NCI-H748 treated with DMSO at 0.1 percent for 48 hours (cell line): ENCODE results near the gene TGM5.
"Not testable (repeated sequence)": the region's sequence is repeated elsewhere in the genome, so short reads cannot be mapped to it uniquely, and the experiment has no call there.

Source experiments
- DNase-seq: peaks from one replicate; lab custom pipeline; 2025; lab: John Stamatoyannopoulos, UW

Gene TGM5

DNA sequence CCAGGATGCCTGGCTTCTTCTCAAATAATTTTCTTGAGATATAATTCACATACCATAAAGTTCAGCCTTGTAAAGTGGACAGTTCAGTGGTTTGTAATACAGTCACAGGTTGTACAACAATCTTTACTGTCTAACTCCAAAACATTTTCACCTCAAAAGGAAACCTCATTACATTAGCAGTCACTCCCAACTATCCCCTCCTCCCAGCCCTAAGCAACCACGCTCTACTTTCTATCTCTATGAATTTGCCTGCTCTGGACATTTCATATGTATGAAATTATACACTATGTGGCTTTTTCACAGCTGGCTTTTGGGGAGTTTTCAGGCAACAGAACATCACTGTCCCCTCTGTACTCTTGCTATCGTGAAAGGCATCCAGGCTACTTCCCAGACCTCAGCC, 17.5 kb downstream of the TGM5 start:
- DNase-seq: no peak

DNA sequence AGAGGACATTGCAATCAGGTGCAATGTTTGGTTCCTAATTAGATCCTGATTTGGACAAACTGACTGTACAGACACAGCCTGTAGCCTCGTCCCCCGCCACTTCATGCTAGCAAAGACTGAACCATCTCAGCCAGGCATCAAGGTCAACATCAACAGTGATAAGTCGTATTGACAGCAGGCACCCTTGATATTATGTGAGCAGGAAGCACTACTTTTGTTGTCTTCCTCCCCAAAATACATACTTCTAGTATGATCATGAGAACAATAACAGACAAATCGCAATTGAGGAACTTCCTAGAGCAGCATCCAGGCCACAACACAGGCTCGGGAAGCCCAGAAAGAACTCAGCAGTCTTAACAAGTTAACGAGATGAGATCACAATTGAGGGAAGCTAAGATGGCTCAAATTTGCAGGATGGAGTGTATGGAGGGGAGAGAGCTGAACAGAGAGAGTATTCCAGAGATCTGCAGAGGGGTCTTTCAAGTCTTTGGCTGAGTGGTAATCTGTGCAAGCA, 20.4 kb downstream of the TGM5 start:
- DNase-seq: no peak

DNA sequence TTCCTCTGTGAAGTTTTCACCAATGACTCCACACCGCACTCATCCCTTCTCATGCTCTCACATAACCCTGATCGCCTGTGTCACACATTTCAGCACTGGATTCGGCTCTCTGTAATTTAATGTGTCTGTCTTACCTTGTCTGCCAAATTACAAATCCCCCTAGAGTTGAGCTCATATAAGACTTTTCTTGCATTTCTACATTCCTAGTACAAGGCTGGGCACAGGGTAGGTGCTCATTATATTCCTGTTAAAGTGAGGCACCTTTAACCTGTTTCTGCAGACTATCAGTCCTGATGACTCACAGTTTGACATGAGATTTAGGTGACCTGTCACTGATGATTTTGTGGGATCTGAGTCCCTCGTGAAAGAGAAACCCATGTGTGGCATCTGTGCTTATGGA, 22.6 kb downstream of the TGM5 start:
- DNase-seq: no peak

DNA sequence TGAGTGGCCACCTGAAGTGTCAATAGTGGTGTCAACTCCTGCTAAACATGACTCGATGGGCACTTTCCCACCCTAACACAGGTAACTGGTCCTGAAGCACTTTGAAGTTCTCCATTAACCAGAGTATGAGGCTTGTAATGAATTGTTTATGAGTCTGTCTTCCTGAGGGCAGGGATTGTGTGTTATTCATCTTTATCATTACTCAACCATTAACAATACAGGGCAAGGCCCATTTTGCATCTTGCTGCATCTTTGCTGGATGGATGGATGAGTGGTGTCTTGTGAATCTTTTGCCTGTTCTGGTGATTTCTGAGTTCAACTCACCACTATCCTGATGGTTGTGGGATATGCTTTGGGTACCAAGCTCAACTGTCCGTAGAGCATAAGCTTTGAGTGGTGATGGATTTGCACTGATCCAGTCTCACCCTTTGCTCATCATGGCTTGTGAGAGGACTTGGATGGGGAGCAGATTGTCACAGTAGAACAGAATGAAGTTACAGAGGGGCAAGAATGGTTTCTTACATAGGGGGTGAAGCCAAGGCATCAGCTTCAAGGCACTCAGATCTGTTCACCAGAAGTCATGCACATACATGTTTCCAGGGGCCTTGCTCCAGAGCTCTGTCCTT, 23.6 kb downstream of the TGM5 start:
- DNase-seq: no peak

DNA sequence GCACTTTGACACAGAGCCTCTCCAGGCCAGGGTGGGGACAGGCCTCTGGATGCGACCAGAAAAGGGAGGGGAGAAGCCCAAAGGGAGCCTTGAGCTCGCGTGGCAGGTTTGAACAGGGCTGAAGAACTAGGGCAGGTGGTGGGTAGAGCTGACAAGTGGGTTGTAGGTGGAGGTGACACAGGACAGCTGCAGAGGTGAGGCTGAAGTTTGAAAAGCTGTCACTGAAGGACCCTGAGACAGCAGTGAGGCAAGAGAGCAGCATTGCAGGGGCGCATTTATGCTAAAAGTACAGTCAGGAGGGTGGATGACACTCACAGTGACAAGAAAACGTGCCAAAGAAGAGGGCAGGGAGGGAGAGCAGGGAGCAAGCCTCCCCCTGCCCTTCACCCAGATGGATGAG, 24.1 kb downstream of the TGM5 start:
- DNase-seq: no peak

DNA sequence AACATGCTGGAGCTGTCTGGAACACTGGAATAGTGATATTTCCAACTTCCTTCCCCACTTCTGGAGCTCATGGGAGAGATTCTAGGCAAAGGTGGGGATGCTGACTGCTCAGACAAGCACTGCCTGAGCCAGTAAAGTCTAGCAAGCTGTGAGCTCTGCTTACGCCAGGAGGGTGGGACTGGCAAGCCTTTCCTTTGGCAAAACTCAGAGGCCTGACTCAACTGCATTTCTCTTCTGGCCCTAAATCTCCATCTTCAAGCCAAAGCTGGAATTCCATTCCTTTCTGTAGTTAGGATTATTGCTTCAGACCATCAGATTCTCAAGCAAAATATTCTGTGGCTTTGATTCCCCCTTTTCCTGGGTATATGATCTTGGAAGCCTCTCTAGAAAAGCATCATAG, 25.6 kb downstream of the TGM5 start:
- DNase-seq: no peak

DNA sequence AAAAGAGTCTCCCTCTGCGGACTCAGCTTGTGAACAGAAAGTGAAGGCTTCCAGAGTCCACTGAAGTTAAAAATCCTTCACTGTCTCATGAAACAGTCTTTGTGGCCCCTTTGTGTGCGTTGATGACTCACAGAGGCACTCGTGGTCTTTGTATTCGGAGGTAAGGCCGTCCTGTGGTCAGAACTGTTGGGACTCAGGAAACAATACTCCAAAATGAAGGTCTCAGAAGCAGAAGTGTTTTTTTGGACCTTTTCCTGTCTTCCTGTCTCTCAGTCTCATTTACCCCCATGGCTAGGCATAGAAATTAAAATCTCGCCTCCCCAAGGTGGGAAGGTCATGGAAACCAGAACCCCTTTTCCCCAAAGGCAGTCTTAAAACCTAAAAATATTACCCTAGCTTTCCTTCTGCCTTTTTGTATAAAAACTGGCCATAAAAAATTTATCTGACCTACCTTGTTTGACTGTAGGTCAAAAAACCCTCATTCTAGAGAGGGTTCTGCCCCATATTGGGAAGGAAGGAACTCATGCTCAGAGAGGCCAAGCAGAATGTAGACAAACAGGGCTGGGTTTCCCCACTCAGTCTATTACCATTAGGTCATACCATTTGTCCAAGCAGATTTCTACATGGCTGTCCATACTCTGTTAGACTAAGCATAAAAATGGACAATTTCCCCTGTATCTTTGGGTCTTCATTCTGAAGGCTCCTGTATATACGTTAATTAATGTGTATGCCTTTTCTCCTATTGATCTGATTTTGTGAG, 26.8 kb downstream of the TGM5 start:
- DNase-seq: no peak

DNA sequence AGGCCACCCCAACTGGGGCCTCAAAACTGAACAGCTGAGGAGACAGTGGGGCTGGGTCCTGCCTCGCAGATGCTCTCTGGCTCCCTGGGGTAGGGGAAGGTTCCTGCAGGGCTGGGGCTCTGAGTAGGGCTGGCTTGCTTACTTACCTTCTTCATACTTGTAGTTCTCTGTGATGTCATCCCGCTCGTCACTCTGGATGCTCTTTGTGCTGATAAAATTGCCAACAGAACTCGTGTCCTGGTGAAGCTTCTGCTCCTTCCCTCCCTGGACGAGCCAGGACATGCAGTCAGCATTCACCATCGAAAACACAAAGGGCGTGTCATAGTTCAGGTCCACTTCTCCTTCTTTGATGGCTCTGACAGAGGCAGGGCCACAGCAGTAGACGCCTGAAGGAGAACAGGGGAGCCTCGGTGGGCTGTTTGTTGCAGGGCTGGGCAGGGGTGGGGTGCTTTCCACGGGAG, 28.0 kb downstream of the TGM5 start:
- DNase-seq: no peak

DNA sequence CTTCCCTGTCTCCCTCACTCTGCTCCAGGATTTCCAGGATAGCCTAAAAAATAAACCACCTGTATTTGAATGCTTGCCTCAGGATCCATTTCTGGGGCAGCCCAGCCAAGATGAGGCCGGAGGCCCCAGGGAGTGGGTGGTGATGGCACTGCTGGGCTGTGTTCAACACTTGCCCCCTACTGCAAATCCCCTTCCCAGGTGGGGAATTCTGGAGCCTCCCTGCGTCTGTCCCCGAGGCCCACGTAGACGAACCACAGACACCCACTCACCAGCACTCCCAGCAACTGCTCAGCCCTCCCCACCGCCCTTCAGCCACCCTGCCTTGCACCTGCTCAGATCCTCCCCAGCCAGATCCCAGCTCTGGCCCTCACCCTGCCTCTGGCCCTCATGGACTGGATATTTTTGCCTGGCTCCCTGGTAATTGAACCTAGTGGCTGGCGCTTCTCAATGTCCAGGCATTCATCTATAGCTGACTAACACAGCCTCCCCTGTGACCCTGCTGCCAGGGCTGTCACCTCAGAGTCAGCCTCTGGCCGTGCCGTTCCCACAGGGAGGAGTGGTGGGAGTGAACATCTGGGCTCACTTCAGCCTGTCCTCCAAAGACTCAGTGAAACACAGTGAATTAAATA, 28.8 kb downstream of the TGM5 start:
- no peak for DNase-seq

DNA sequence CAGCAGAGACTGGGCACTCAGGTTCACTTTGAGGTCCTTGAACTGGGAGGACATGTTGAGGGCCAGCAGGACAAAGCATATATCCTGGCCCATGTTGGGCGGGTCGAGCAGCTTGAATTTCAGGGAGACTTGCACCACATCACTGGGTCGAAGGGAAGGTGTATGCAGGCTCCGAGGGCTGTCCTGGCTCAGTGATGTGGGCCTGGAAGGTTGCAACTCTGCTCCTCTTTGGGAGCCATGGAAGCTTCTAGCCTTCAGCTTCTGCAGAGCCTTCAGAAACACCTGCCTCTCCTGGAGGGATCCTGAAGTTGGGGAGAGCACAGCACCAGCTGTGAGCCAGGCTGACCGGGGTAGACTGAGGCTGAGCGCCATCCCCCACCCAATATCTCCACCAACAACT, 31.2 kb downstream of the TGM5 start:
- DNase-seq: no peak

DNA sequence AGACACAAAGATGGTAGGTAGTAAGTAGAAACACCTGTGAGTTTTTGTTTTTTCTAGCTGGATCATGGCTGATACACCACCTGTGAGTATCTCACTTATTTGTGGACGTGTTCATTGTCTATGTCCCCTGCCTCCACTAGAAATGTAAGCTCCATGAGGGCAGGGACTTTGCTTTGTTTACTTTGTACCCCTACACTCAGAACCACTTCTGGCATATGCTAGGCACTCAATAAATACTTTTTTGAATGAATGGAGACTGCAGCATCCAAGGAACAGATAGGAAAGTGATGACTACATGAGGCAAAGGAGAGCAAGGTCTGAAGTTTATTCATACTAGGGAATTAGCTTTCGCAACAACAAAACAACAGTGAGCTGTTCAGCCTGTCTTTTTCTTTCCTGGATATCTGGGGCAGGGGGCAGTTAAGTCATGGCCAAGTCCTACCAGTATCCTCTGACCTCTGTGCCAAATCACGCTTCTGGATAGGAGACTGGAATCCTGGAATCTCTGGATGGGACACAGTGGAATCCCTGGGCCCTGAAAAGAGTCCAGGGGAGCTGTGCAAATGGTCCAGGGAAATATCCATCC, 34.3 kb downstream of the TGM5 start:
- DNase-seq: no peak

DNA sequence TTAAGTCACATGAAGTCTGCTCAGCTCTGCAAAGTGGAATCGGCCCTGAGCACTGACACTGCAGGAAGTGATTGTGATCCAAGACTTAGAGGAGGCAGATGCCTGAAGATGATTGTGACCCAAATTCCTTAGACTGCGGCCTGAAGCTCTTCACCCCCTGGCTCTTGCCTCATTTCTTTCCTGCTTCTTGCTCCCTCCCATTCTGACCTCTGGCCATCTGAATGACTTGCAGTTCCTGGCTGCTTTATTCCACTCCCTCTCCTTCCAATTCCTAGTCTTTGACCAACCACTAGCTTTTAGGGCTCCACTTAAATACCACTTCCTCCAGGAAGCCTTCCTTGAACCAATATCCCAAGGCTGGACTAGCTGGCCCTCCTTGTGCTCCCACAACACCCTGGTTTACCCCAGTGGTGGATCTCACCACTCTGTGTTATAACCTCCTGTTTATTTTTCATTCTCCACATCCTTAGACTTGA, 36.0 kb downstream of the TGM5 start:
- DNase-seq: no peak

DNA sequence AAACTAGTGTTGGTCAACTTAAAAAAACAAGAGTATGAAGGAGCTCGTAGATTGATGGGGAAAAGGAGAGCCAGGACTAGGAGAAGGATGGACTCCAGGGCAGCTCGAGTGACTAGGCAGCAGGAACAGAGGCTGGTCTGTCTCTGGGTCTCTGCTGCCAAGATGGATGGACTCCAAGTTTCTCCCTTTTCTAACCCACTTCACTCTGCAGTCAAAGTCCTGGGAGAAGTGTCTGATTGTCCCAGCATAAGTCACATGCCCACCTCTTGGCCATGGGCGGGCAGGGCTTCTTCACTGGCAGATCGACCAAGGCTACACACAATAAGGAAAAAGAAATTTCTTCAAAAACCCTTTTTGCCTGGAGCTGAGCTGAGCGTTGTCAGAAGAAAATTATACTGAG, 36.8 kb downstream of the TGM5 start:
- no peak for DNase-seq

DNA sequence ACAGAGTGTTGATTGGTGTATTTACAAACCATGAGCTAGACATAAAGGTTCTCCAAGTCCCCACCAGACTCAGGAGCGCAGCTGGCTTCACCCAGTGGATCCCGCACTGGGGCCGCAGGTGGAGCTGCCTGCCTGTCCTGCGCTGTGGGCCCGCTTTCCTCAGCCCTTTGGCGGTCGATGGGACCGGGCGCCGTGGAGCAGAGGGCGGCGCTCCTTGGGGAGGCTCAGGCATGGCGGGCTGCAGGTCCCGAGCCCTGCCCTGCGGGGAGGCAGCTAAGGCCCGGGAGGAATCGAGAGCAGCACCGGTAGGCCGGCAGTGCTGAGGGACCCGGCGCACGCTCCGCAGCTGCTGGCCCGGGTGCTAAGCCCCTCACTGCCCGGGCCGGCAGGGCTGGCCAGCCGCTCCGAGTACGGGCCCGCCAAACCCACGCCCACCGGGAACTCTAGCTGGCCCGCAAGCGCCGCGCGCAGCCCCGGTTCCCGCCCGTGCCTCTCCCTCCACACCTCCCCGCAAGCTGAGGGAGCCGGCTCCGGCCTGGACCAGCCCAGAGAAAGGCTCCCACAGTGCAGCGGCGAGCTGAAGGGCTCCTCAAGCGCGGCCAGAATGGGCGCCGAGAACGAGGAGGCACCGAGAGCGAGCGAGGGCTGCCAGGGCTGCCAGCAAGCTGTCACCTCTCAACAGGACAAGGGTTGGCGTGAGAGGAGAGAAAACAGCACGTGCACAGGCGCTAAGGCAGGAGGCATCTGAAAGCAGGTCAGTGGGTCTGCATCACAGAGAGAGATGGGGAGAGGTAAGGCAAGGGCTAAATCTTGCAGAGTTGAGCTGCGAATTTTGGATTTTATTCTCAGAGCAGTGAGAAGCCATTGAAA, 40.1 kb downstream of the TGM5 start:
- DNase-seq: no peak

DNA sequence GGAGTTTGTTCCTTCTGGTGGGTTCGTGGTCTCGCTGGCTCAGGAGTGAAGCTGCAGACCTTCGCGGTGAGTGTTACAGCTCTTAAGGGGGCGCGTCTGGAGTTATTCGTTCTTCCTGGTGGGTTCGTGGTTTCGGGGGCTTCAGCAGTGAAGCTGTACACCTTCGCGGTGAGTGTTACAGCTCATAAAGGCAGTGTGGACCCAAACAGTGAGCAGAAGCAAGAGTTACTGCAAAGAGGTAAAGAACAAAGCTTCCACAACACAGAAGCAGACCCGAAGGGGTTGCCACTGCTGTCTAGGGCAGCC, 40.8 kb downstream of the TGM5 start:
- DNase-seq: not testable (repeated sequence)

DNA sequence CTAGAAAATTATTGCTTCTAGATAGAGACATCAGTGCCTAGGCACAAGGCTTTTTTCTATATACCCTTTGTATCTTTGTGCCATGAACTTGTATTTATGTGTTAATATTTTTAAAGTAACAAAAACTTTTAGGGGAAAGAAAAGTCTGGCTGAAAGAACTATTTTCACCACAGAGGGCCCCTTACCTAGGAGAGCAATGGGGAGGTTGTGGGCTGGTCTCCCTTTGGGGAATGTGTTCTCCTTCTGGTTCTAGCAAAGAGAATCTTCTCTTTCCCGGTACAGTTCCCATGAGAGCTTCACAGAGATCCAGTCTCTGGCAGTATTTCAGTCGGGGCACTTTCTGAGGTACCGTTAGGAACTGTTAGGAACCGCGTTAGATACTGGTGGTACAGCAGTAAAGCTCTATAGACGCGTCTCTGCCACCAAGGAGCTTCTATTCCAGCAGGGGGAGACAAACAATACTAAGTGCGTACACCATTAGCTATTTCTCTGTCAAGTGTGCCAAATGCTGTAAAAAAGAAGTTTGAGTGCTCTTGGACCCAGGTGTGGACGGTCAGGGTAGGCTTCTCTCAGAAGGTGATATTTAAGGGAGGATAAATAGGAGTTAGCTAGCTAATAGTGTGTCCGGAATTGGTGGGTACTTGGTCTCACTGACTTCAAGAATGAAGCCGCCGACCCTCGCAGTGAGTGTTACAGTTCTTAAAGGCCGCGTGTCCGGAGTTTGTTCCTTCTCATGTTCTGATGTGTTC, 41.4 kb downstream of the TGM5 start:
- DNase-seq: no peak

DNA sequence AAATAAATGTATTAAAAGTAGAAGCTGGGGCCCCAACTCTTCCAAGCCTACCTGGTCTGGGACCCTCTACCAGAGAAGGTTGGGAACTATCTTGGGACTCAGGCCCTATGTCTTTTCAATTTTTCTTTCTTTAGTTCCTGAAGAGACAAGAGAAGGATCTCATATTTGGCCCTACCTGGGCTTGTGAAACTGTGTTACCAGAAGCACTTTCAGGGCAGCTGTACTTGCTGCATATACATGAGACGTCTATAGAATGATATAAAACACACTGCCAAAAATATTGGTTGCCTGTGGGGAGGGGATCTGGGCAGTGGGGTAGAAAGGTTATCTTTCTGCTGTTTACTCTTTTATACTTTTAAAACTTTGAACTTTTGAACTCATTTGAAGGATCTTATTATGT, 45.3 kb downstream of the TGM5 start:
- no peak for DNase-seq

DNA sequence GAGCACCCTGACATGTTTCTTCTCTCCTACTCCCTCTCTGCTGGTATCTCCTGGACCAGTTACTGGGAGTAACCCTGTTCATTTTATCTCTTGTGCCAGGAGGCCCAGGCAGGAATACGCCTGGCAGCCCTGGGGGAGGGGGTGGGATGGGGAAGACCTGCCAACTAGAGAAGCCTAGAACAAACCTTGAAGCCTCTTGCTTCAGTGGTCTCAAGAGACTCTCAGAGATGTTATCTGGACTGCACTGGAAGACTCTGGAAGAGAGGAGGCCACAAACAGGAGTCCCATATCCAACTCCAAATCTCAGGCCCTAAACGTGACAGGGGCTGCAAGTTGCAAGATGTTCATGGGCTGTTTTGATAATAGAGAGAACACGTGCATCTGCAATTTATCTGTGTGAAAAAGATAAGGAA, 45.7 kb downstream of the TGM5 start, which contains the start of gene EPB42:
Gene EPB42, minus strand, starts transcription at position 28 of the 413 bp plus-strand sequence. CDS start 193 bp downstream, outside the sequence.
- no peak for DNase-seq

DNA sequence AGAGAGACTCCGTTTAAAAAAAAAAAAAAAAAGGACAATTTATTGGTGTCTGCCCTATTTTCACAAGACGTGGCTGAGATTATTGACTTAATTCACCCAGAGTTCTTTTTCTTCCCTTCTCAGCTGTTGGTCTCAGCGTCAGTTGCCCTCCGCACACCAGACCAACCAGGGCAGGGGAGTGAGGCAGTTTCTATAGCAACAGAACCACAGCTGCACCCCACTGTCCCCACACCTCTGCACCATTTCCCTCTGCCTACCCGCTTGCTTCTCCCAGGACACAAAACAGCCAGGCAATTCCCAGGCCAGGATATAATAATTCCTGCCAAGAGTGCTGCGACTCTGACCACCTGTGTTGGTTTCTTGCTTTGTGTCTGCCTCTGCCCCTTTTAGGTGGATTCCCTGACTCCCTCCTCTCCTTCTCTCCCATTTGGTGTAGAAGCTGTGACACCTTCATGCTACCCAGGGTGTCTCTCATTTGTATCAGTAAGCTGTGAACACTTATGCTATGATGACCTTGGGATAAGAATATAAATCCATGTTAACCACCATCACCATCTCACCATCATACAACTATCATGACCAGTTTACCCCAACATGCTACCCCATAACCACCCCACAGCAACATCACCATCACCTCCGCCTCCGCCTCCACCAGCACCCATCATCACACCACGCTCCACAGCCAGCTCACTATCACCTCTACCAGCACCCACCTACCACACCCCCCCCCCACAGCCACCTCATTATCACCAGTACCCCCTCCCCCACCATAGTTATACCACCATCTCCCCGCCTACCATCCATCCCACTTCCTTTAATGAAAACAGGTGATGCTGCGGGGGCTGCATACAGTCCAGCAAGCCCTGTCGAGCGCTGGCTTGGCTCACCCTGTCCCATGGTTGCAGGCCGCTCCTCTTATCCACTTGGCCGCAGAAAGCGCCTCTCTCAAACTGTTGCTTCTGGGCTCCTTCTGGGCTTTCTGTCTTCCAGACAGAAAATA, 46.5 kb downstream of the TGM5 start:
- no peak for DNase-seq
